GM12878 (cell line): Measurements from ENCODE around the gene CD248. TPM values are rescaled to one million over a fixed set of nuclear protein-coding genes. Genes with fewer than 3 reads are reported as not detected.
A peak's percentile ranks its signal among the peaks of the same experiment; 100 is the strongest.
"Not testable (repeated sequence)": the region's sequence is repeated elsewhere in the genome, so short reads cannot be mapped to it uniquely, and the experiment has no call there.

ENCODE experiments used
- ATAC-seq: fragments of 200-7000 bp; cut with Tn5 transposase; 3 replicates; pipeline ENCODE4 v1.9.1; 2020; ENCODE audit warnings: mild to moderate bottlenecking, moderate library complexity
- BruUV-seq: library from RNA; stranded (reverse); fragments of 400-500 nt; replicated peaks from 2 replicates; lab custom pipeline; 2021; lab: Mats Ljungman, UMichigan
- CTCF ChIA-PET: fragments of 300-600 bp; sonication (Branson Sonifier 250); formaldehyde crosslinking; extraction: SDS; loops from one replicate; lab custom pipeline; 2021; ENCODE audit warnings: inconsistent platforms; lab: Yijun Ruan, JAX
- POLR2A ChIA-PET: fragments of 350-600 bp; formaldehyde crosslinking; extraction: SDS; loops from one replicate; lab custom pipeline; 2021; ENCODE audit warnings: inconsistent platforms; lab: Charles Lee
- RAD21 ChIA-PET: fragments of 300-600 bp; sonication (Branson Sonifier 250); formaldehyde crosslinking; loops from one replicate; lab custom pipeline; 2023; ENCODE audit warnings: antibody characterized with exemption; ENCODE audit not compliant: unreplicated experiment; lab: Charles Lee
- SMC1A ChIA-PET: fragments of 300-600 bp; sonication (Branson Sonifier 250); formaldehyde crosslinking; loops from one replicate; lab custom pipeline; 2023; ENCODE audit not compliant: unreplicated experiment, uncharacterized antibody; lab: Charles Lee
- DNase-seq: peaks from one replicate; pipeline ENCODE4 v3.0.0-alpha.2; 2011; ENCODE audit warnings: low read depth, low spot score
- FAIRE-seq: peaks from 3 replicates; lab custom pipeline; 2011; peaks lifted over from hg19 to GRCh38; lab: Jason Lieb, UNC
- H2AFZ ChIP-seq: 2 replicates; pipeline ENCODE4 v1.6.0; 2011; ENCODE audit warnings: low read depth, low read length, control low read depth; ENCODE audit not compliant: control insufficient read depth
- H3K27ac ChIP-seq: 2 replicates; pipeline ENCODE4 v1.5.1; 2011; ENCODE audit warnings: control low read depth; ENCODE audit not compliant: control insufficient read depth, insufficient read depth
- H3K27me3 ChIP-seq, 2 experiments: replicated peaks in 1 of 2; 2 replicates each; pipeline versions ENCODE4 v1.6.0 to v1.6.1; 2011; ENCODE audit warnings: low read length in 1 of 2; ENCODE audit not compliant: control insufficient read depth in 2 of 2, insufficient read depth in 2 of 2
- H3K36me3 ChIP-seq, 2 experiments: 2 replicates each; pipeline ENCODE4 v1.5.1; 2011; ENCODE audit warnings: low read length in 1 of 2; ENCODE audit not compliant: control insufficient read depth in 2 of 2, insufficient read depth in 2 of 2
- H3K4me1 ChIP-seq: 2 replicates; pipeline ENCODE4 v1.6.1; 2011; ENCODE audit warnings: mild to moderate bottlenecking, low read length, moderate library complexity, mixed read lengths; ENCODE audit not compliant: control insufficient read depth, insufficient read depth
- H3K4me2 ChIP-seq: 2 replicates; pipeline ENCODE4 v1.6.0; 2011; ENCODE audit warnings: control low read depth; ENCODE audit not compliant: control insufficient read depth, insufficient read depth
- H3K4me3 ChIP-seq: fragments of 200-600 bp; sonication (generic); 2 replicates; pipeline ENCODE4 v1.5.1; 2016
- H3K79me2 ChIP-seq: 2 replicates; pipeline ENCODE4 v1.6.0; 2011; ENCODE audit warnings: low read length; ENCODE audit not compliant: control insufficient read depth, insufficient read depth
- H3K9ac ChIP-seq: 2 replicates; pipeline ENCODE4 v1.8.0; 2011; ENCODE audit warnings: low read length, control low read depth, mixed read lengths; ENCODE audit not compliant: control insufficient read depth, insufficient read depth
- H3K9me3 ChIP-seq: replicated peaks from 3 replicates; pipeline ENCODE4 v1.5.1; 2011; ENCODE audit warnings: mild to moderate bottlenecking, low read length; ENCODE audit not compliant: control insufficient read depth, insufficient read depth
- H4K20me1 ChIP-seq: 2 replicates; pipeline ENCODE4 v1.6.0; 2011; ENCODE audit not compliant: control insufficient read depth, insufficient read depth
- CREB1 ChIP-seq: IDR thresholded peaks from 2 replicates; pipeline ENCODE4 v1.6.1; 2012; ENCODE audit warnings: low read depth, mild to moderate bottlenecking, inconsistent platforms
- KAT2A ChIP-seq: conservative IDR thresholded peaks from 2 replicates; pipeline ENCODE4 v1.6.1; 2011; ENCODE audit warnings: low read depth, low read length; ENCODE audit not compliant: control insufficient read depth
- NR2F1 ChIP-seq: fragments of 450-650 bp; conservative IDR thresholded peaks from 2 replicates; pipeline ENCODE4 v1.6.1; 2017; ENCODE audit warnings: mild to moderate bottlenecking
- POLR2AphosphoS2 ChIP-seq: IDR thresholded peaks from 2 replicates; pipeline ENCODE4 v1.6.1; 2011; ENCODE audit warnings: low read depth, mild to moderate bottlenecking, low read length, improper control_type of control experiment, moderate library complexity
- SPI1 ChIP-seq: IDR thresholded peaks from 2 replicates; pipeline ENCODE4 v1.6.1; 2011; ENCODE audit warnings: low read depth, mild to moderate bottlenecking, low read length, moderate library complexity, borderline replicate concordance; ENCODE audit not compliant: insufficient read depth
- STAT1 ChIP-seq: fragments of 450-650 bp; conservative IDR thresholded peaks from 2 replicates; pipeline ENCODE4 v1.6.1; 2014; ENCODE audit warnings: antibody characterized with exemption, mild to moderate bottlenecking
- SUPT20H ChIP-seq: IDR thresholded peaks from 2 replicates; pipeline ENCODE4 v1.6.1; 2011; ENCODE audit warnings: low read depth, mild to moderate bottlenecking, low read length, moderate library complexity, borderline replicate concordance; ENCODE audit not compliant: control insufficient read depth
- WGBS: methylation state at CpG from one replicate; pipeline ENCODE4 v1.1.6; 2016; ENCODE audit warnings: low lambda C conversion rate; ENCODE audit not compliant: insufficient replicate concordance, insufficient coverage; ENCODE audit errors: missing lambda C conversion rate; 5-methylcytosine and 5-hydroxymethylcytosine counted together
- in situ Hi-C: fragments of 300-500 bp; cut with MboI; formaldehyde crosslinking; loops from 9 replicates; pipeline ENCODE4 v1.14.3; 2018; ENCODE audit warnings: mixed read lengths
- intact Hi-C: fragments of 100-400 bp; cut with micrococcal nuclease; formaldehyde crosslinking; loops from one replicate; pipeline ENCODE4 v1.14.2; 2022; ENCODE audit not compliant: unreplicated experiment
- polyA plus RNA-seq, 11 experiments: library from polyadenylated mRNA; depleted of rRNA in 4 of 11; unstranded in 6 of 11; stranded (reverse) in 5 of 11; fragments of >200 nt; fragmentation: Nextera tagmentation in 4 of 11; fragmentation: Illumina TruSeq in 1 of 11; extraction: Ambion mirVana in 4 of 11; extraction: Trizol in 1 of 11; gene quantifications; 1 replicate in 1 of 11; 2 replicates in 10 of 11; pipeline versions ENCODE4 v1.2.1 to v1.2.3, GENCODE V29; 2011 to 2016; ENCODE audit warnings: inconsistent platforms in 2 of 11, missing spikeins in 2 of 11, low read depth in 1 of 11
- total RNA-seq, 4 experiments: library from RNA; depleted of rRNA in 3 of 4; stranded (reverse); fragments of >200 nt in 3 of 4; fragmentation: Illumina TruSeq in 1 of 4; extraction: Trizol in 1 of 4; gene quantifications; 2 replicates each; pipeline versions ENCODE4 v1.2.1 to v1.2.3, GENCODE V29; 2013 to 2021

CD248 gene
- total and polyA plus RNA-seq, 10 of the 15 experiments (the other 5 are each of a cell fraction or from before 2014, with no cell fraction given), result 0.10 to 0.21 (median 0.20) TPM; not detected in 7

DNA sequence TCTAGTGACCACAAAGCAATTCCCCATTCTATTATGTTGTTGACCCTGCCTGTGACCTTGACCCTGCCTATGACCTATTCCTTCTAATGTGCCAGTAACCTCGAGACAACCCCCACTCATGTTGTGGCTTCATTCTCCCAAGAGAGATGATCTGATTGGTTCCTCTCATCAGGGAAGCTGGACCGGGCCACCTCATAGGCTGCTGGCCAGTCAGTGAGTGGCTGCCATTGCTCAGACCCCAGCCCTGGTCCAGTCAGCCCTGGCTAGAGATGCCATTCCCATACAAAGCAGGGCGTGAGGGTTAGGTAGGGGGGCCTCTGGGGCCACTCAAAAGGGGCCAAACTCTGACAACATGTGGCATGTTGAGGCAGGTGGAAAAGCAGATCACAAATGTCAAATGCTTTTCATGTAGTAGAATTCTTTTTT is 42.8 kb upstream of the CD248 start:
- ChIA-PET RAD21 (interaction anchor here (0.7 kb wide), 1 partner anchor 47 kb away, joined by 6 read pairs; no protein-coding TSS in a partner anchor), POLR2A (no interaction called here)
- intact Hi-C loops, result no loop called here
- no TSS peak for BruUV-seq
- in situ Hi-C loops, result no loop called here
- DNase-seq, result no peak
- 19% methylated on average over 3 of the region's 3 CpGs for WGBS
- H4K20me1 ChIP-seq, result no peaks in the 10 kb centered on the region
- TF ChIP-seq SPI1 (no peak), POLR2AphosphoS2 (0 out of 2 replicates have a peak, but pooled peaks have one; percentile 31), CREB1 (no peak), STAT1 (no peak), KAT2A (no peak), SUPT20H (no peak), NR2F1 (peak; percentile 30; the same call in 1 of the 2 replicates)
- TF ChIP-seq, all 136 proteins: peak for 2
- CTCF ChIA-PET, result interaction anchor here (3.0 kb wide), 1 partner anchor 26 kb away, joined by 12 read pairs; no protein-coding TSS in a partner anchor
- H3K27me3 ChIP-seq, result no peaks in the 10 kb centered on the region
- H3K79me2 ChIP-seq, result no peaks in the 10 kb centered on the region
- no peak overlapping the region for H3K4me3 ChIP-seq
- SMC1A ChIA-PET, result no interaction called here
- H2AFZ ChIP-seq, result no peak overlapping the region
- no peak overlapping the region for H3K4me2 ChIP-seq
- ATAC-seq (peak; percentile 41; the same call in 2 of the 3 replicates), FAIRE-seq (no peak)
- H3K9me3 ChIP-seq, result no peaks in the 10 kb centered on the region
- H3K9ac ChIP-seq, result no peak overlapping the region
- 0 out of 4 replicates have a peak, but pooled peaks cover 0 to 2% of the 10 kb centered on the region in 2 experiments for H3K36me3 ChIP-seq
- no peak overlapping the region for H3K27ac ChIP-seq
- no peaks in the 10 kb centered on the region for H3K4me1 ChIP-seq

GRCh38 chr11:66350560-66351235 is 33.9 kb upstream of the CD248 start:
- RAD21 ChIA-PET, H2AFZ ChIP-seq, ATAC-seq, DNase-seq, H3K27me3 ChIP-seq, H3K4me1 ChIP-seq, FAIRE-seq, H4K20me1 ChIP-seq, H3K4me3 ChIP-seq, in situ Hi-C loops, H3K27ac ChIP-seq, intact Hi-C loops, H3K9me3 ChIP-seq, H3K9ac ChIP-seq, H3K36me3 ChIP-seq, H3K79me2 ChIP-seq, BruUV-seq, H3K4me2 ChIP-seq: not testable (repeated sequence)
- WGBS, result 79% methylated on average over 8 of the region's 8 CpGs
- ChIA-PET CTCF (interaction anchor here (0.6 to 2.4 kb wide), 5 partner anchors 13 to 50 kb away, joined by 4 to 13 read pairs (median 7); no protein-coding TSS in a partner anchor), POLR2A (interaction anchor here (0.6 kb wide), 1 partner anchor 260 kb away, joined by 4 read pairs; no protein-coding TSS in a partner anchor), SMC1A (interaction anchor here (1.4 kb wide), 1 partner anchor 39 kb away, joined by 3 read pairs; no protein-coding TSS in a partner anchor)
